Measurements from ENCODE around the gene MAPK8IP2.
"Not testable (repeated sequence)": the region's sequence is repeated elsewhere in the genome, so short reads cannot be mapped to it uniquely, and the experiment has no call there.

MAPK8IP2 gene

GRCh38 chr22:50612528-50613221, 12.1 kb downstream of the MAPK8IP2 start:
- no peak for DNase-seq (ENCODE audit: low read depth in 2 of 2)

GRCh38 chr22:50613291-50613981, 12.8 kb downstream of the MAPK8IP2 start:
- no peak for DNase-seq (ENCODE audit: low read depth in 2 of 2)

DNA sequence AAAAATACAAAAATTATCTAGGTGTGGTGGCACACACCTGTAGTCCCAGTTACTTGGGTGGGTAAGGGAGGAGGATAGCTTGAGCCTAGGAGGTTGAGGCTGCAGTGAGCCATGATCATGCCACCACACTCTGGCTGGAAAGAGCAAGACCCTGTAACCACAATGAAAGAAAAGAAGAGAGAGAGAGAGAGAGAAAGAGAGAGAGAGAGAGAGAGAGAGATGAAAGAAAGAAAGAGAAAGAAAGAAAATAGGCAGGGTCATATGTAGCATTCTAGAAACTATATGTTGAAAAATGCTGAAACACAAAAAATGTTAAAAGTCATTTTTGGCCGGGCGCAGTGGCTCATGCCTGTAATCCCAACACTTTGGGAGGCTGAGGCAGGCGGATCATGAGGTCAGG, 13.7 kb downstream of the MAPK8IP2 start:
- DNase-seq (ENCODE audit: low read depth in 2 of 2), result not testable (repeated sequence)

DNA sequence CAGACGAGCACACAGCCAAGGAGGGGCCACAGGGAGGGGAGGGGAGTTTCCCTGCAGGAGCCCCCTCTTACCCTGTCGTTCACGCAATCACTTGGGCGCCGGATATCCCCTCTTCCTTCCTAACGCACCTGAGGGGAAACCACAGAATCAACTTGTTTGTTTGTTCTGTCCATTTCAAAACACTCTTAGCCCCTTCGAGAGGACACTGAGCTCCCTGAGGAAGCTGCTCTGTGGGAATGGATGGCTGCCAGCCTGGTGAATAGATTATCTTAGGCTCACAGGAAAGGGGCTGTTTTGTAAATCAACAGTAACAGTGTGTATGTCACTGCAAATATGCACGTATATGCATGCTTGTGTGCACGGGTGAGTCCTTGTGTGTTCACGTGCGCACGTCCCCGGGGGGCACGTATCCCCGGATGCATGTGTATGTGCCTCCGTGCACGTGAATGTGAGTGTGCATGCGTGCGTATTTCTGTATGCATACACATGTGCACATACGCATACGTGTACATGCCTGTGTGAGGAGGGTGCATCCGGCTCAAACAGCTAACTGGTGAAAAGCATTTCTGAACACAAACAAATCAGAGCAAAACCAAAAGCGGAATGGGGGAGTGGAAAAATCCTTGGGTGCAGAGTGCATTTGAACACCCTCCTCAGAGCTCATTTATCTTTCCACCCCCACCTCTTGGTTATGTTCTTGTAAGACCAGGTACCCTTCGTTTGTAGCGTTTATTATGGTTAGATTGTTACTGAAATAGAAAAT, 20.2 kb downstream of the MAPK8IP2 start:
- peak in 1 of 2 experiments; percentile 33 for DNase-seq (ENCODE audit: low read depth in 2 of 2)

GRCh38 chr22:50621356-50621880, 20.8 kb downstream of the MAPK8IP2 start:
- DNase-seq (ENCODE audit: low read depth in 2 of 2), result no peak

- no peak for DNase-seq (ENCODE audit: low read depth in 2 of 2)
These were observed 21.5 kb downstream of the MAPK8IP2 start for GRCh38 chr22:50621948-50622722.

DNA sequence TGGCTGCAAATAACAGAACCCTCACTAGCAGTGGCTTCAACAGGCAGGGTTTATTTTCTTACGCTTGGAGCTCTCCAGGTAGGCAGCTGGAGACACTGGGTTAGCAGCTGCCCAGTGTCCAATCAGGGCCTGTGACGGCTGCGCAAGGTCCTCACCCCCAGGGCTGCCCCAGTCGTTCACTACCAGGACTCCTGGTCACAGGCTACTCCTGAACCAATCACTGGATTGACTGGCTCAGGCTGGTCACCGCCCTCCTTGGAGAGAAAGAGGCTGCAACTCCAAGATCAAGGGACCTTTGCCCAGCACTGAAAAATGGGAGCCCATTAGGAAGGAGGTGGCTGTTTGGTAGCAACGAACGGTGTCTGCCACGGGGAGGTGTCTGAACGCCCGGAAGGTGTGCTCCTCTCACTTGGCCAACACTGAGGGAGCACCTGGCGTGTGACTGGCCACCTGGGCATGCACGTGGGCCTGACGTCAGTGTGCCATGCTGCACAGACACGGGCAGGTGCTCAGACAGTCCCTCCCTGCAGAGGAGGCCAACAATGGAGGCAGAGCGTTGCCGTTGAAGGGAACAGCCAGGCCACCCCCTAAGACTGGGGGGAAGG, 22.2 kb downstream of the MAPK8IP2 start:
- no peak for DNase-seq (ENCODE audit: low read depth in 2 of 2)

- no peak for DNase-seq (ENCODE audit: low read depth in 2 of 2)
These were observed 23.9 kb downstream of the MAPK8IP2 start for GRCh38 chr22:50624347-50625130.

GRCh38 chr22:50625131-50625567, 24.6 kb downstream of the MAPK8IP2 start:
- DNase-seq (ENCODE audit: low read depth in 2 of 2), result no peak

DNA sequence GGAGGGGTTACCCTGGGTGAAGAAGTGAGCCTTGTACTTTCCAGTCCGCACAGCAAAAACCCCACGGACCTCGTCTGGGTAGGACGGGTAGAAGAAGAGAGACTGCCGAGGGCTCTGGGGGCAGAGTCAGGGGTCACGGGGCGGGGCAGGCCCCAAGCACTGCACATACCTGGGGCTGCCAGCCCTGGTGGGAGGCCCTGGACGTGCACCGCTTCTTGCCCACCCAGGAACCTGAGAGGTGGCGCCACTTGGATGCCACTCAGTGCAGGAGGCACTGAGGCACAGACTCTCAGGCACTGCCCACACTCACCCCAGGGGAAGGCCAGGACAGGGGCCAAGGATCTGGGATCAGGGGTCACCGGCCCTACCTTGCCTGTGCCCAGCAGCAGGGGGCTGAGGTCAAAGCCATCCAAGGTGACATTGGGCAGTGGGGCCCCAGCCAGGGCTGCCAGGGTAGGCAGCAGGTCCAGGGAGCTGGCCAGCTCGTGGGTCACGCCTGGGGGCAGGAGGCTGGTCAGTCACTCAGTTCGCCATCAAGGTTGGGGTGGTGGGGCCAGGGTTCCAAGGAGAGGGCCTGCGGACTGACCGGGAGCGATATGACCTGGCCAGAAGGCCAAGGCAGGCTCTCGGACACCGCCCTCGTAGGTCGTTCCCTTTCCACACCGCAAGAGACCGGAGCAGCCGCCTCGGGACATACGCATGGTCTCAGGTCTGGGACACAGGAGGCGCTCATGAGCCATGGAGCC, 25.1 kb downstream of the MAPK8IP2 start:
- DNase-seq (ENCODE audit: low read depth in 2 of 2), result no peak

GRCh38 chr22:50626314-50626849, 25.8 kb downstream of the MAPK8IP2 start:
- no peak for DNase-seq (ENCODE audit: low read depth in 2 of 2)

DNA sequence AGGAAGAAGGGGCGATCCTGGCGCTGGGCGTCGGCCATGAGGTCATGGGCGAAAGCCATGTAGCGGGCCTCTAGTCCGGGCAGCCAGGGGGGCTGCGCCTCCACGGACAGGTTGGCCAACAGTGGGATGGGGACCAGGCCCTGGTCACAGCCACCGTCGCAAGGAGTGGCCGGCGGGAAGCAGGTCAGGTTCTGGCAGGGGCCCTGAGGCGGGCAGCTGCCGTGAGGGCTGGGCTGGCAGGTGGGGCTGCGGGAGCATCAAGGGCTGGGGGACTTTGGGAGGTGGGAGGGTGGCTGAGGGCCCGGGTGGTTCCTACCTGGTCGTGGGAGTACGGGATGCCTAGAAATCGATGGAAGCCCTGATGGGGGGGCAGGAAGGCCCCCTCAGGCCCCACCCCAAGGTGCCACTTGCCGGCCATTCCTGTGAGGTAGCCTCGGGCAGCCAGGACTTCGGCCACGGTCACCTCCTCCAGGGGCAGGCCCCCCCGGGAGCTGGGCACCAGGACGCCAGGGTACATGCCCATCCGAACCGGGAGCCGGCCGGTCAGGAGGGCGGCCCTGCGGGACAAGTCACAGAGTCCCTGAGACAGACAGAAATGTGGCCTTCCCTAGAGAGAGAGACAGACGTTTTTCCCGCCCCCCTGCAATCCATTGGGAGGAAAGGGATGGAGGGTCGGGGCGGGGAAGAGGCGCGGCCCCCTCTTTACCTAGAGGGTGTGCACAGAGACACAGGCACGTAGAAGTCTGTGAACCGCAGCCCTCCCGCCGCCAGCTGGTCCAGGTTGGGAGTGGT, 26.5 kb downstream of the MAPK8IP2 start:
- DNase-seq (ENCODE audit: low read depth in 2 of 2), result no peak

GRCh38 chr22:50627642-50628542, 27.3 kb downstream of the MAPK8IP2 start, which contains the start of gene ARSA:
TSS of gene ARSA (minus strand) at chr22:50628152. CDS start at chr22:50627779, 373 bp downstream.
- peak; percentile 42 to 51 for DNase-seq (ENCODE audit: low read depth in 2 of 2)

DNA sequence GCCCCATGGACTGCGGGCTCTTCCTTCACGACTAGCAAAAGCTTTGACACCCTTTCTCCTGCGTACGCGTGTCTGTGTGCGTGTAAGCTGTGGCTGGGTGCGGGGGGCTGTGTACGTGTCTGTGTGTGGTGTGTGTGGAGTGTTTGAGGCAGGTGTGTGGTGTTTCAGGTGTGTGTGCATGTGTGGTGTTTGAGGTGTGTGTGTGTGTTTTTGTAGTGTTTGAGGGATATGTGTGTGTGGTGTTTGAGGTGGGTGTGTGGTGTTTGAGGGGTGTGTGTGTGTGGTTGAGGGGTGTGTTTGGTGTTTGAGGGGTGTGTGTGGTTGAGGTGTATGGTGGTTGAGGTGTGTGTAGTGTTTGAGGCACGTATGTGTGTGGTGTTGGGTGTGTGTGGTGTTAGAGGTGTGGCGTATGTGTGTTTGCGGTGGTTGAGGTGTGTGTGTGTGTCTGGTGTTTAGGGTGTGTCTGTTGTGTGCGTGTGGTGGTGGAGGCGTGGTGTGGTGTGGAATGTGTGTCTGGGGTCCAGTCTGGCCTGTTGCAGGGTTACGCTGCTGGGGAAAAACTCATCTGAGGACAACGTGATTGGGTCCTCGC, 28.0 kb downstream of the MAPK8IP2 start:
- no peak for DNase-seq (ENCODE audit: low read depth in 2 of 2)

DNA sequence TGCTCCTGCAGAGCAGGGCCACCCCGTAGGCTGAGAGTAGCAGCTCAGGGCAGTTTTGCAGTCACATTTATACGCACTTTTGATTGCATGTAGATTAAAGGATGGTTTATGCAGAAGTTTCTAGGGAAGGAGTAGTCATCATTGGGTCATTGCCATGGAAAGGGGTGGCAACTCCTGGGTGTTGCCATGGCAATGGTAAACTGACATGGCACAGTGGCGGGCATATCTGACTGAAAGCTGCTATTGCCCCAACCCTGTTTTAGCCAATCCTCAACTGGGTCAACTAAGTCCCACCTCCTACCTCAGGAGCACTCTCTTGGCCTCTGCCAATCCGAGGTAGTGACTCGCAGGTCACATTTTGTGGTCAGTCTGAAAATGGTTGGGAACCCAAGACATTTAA, 29.8 kb downstream of the MAPK8IP2 start:
- DNase-seq (ENCODE audit: low read depth in 2 of 2), result no peak

DNA sequence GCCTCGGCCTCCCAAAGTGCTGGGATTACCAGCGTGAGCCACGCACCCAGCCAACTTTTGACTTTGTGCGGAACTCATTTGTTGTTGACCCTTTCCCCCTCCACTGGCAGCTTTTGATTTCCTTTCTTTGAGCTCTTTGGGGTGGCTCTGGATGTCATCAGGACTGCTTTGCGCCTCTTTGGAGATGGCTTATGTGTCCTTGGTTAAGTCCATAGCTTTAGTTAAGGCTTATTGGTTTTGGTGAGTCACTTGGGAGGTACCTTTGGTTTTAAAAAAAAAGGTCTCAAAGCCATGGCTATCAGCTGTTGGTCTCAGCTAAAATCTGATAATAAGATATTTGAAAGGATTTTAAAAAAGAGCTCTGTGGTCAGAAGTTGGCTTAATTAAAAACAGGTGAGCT, 32.5 kb downstream of the MAPK8IP2 start:
- no peak for DNase-seq (ENCODE audit: low read depth in 2 of 2)

- DNase-seq (ENCODE audit: low read depth in 2 of 2), result no peak
These were observed 33.2 kb downstream of the MAPK8IP2 start for GRCh38 chr22:50633771-50634170.

Data from fibroblast of skin of left biceps (primary cell).